GM23338 (cell line): Measurements from ENCODE around the gene IKZF3.

Experiments used
- CREB1 ChIP-seq: fragments of 250-450 bp; sonication (Bioruptor Pico); IDR thresholded peaks from 2 replicates; pipeline ENCODE4 v1.5.0; 2020; ENCODE audit warnings: low read depth, mild to moderate bottlenecking, moderate library complexity
- CTCF ChIP-seq, 2 experiments: fragments of 200-600 bp in 1 of 2; sonication (generic) in 1 of 2; conservative IDR thresholded peaks; 2 replicates each; pipeline versions ENCODE4 v1.5.1 to v1.6.1; 2016 to 2017; ENCODE audit warnings: antibody characterized with exemption in 2 of 2, low read depth in 2 of 2, mild to moderate bottlenecking in 2 of 2, moderate library complexity in 1 of 2
- ETS1 ChIP-seq: IDR thresholded peaks from 2 replicates; pipeline ENCODE4 v1.6.1; 2016; ENCODE audit warnings: antibody characterized with exemption
- EZH2 ChIP-seq: fragments of 200-600 bp; sonication (generic); IDR thresholded peaks from one replicate; pipeline ENCODE4 v1.8.0; 2017; ENCODE audit warnings: antibody characterized with exemption, mild to moderate bottlenecking, low read depth; ENCODE audit not compliant: unreplicated experiment
- EZH2phosphoT487 ChIP-seq: fragments of 200-600 bp; sonication (generic); IDR thresholded peaks from one replicate; pipeline ENCODE4 v1.8.1; 2018; ENCODE audit warnings: antibody characterized with exemption; ENCODE audit not compliant: unreplicated experiment
- JUNB ChIP-seq: IDR thresholded peaks from one replicate; pipeline ENCODE4 v1.6.1; 2016; ENCODE audit warnings: antibody characterized with exemption; ENCODE audit not compliant: unreplicated experiment
- NANOG ChIP-seq: IDR thresholded peaks from 2 replicates; pipeline ENCODE4 v1.6.1; 2016; ENCODE audit warnings: antibody characterized with exemption, borderline replicate concordance
- POLR2AphosphoS5 ChIP-seq: IDR thresholded peaks from 2 replicates; pipeline ENCODE4 v1.6.1; 2016; ENCODE audit warnings: antibody characterized with exemption, low read depth
- REST ChIP-seq: IDR thresholded peaks from one replicate; pipeline ENCODE4 v1.6.1; 2018; ENCODE audit warnings: antibody characterized with exemption; ENCODE audit not compliant: unreplicated experiment
- ZNF331 ChIP-seq: fragments of 250-450 bp; sonication (Bioruptor Pico); IDR thresholded peaks from 2 replicates; pipeline ENCODE4 v1.5.0; 2020; ENCODE audit warnings: low read depth, mild to moderate bottlenecking, moderate library complexity

GRCh38 chr17:39845052-39845846 is 18.9 kb downstream of the IKZF3 start:
- TF ChIP-seq CTCF (conservative IDR thresholded peaks at IDR 0.05; ENCODE audit: low read depth in 2 of 2) (no peak), EZH2 (no peak), POLR2AphosphoS5 (no peak), NANOG (no peak), REST (no peak), JUNB (no peak), CREB1 (CRISPR knock-in tag) (no peak), EZH2phosphoT487 (no peak), ZNF331 (CRISPR knock-in tag) (no peak), ETS1 (no peak)
